SK-N-SH (cell line): ENCODE data around the gene RALY. TPM values are rescaled to one million over a fixed set of nuclear protein-coding genes. Genes with fewer than 3 reads are reported as not detected.

ENCODE experiments used
- CTCF ChIA-PET: fragments of 300-600, 350-600 bp; formaldehyde crosslinking; extraction: SDS; loops from one replicate; lab custom pipeline; 2021; lab: Yijun Ruan, JAX
- POLR2A ChIA-PET: fragments of 350-600 bp; sonication (Branson Sonifier 250); formaldehyde crosslinking; extraction: SDS; loops from one replicate; lab custom pipeline; 2020; ENCODE audit warnings: antibody characterized with exemption, inconsistent platforms; lab: Yijun Ruan, JAX
- DNase-seq: peaks from one replicate; pipeline ENCODE4 v3.0.0; 2012
- H2AFZ ChIP-seq: fragments of 200-600 bp; sonication (generic); 2 replicates; pipeline ENCODE4 v1.8.1; 2016; ENCODE audit warnings: antibody characterized with exemption, mild to moderate bottlenecking, low read depth
- H3F3A ChIP-seq: fragments of 200-600 bp; sonication (generic); replicated peaks from 2 replicates; pipeline ENCODE3; 2016; ENCODE audit warnings: antibody characterized with exemption, mild to moderate bottlenecking; ENCODE audit not compliant: insufficient read depth
- H3K27ac ChIP-seq, 2 experiments: fragments of 200-500 bp in 1 of 2; fragments of 200-600 bp in 1 of 2; sonication (Bioruptor generic) in 1 of 2; sonication (generic), shearing (Covaris generic) in 1 of 2; 2 replicates each; pipeline versions ENCODE4 v1.5.1 to v1.6.1; 2014 to 2016; ENCODE audit warnings: low read depth in 2 of 2, inconsistent platforms in 1 of 2, low read length in 1 of 2, mild to moderate bottlenecking in 1 of 2, mixed read lengths in 1 of 2
- H3K27me3 ChIP-seq: fragments of 200-600 bp; sonication (generic), shearing (Covaris generic); 2 replicates; pipeline ENCODE4 v1.6.1; 2016; ENCODE audit warnings: mixed run types; ENCODE audit not compliant: insufficient read depth
- H3K36me3 ChIP-seq, 2 experiments: fragments of 200-500 bp in 1 of 2; fragments of 200-600 bp in 1 of 2; sonication (Bioruptor generic) in 1 of 2; sonication (generic) in 1 of 2; replicated peaks in 1 of 2; 2 replicates each; pipeline versions ENCODE3 to v1.5.1; 2014 to 2016; ENCODE audit warnings: low read length in 1 of 2, mild to moderate bottlenecking in 1 of 2; ENCODE audit not compliant: insufficient read depth in 2 of 2, control insufficient read depth in 1 of 2
- H3K4me1 ChIP-seq, 2 experiments: fragments of 200-500 bp in 1 of 2; fragments of 200-600 bp in 1 of 2; sonication (Bioruptor generic) in 1 of 2; sonication (generic), shearing (Covaris generic) in 1 of 2; 2 replicates each; pipeline versions ENCODE4 v1.5.1 to v1.6.1; 2014 to 2016; ENCODE audit warnings: low read depth in 1 of 2, low read length in 1 of 2, mixed run types in 1 of 2; ENCODE audit not compliant: insufficient read depth in 2 of 2, control insufficient read depth in 1 of 2
- H3K4me2 ChIP-seq: fragments of 200-600 bp; sonication (generic), shearing (Covaris generic); 2 replicates; pipeline ENCODE4 v1.6.1; 2017; ENCODE audit warnings: mixed run types
- H3K4me3 ChIP-seq, 2 experiments: fragments of 200-500 bp in 1 of 2; fragments of 200-600 bp in 1 of 2; sonication (Bioruptor generic) in 1 of 2; sonication (generic), shearing (Covaris generic) in 1 of 2; 2 replicates each; pipeline versions ENCODE4 v1.5.1 to v1.8.1; 2014 to 2016; ENCODE audit warnings: low read depth in 2 of 2, inconsistent platforms in 1 of 2, low read length in 1 of 2, mild to moderate bottlenecking in 1 of 2, mixed read lengths in 1 of 2, moderate library complexity in 1 of 2
- H3K79me2 ChIP-seq: fragments of 200-600 bp; sonication (generic); 2 replicates; pipeline ENCODE4 v1.8.1; 2017; ENCODE audit warnings: mild to moderate bottlenecking; ENCODE audit not compliant: insufficient read depth
- H3K9ac ChIP-seq: fragments of 200-600 bp; sonication (generic); 2 replicates; pipeline ENCODE4 v1.6.1; 2017; ENCODE audit warnings: mixed run types
- H3K9me2 ChIP-seq: fragments of 200-600 bp; sonication (generic); 2 replicates; pipeline ENCODE4 v1.6.1; 2017; ENCODE audit warnings: mixed run types
- H3K9me3 ChIP-seq: fragments of 200-600 bp; sonication (generic); 2 replicates; pipeline ENCODE4 v1.6.1; 2017; ENCODE audit warnings: mixed run types, mild to moderate bottlenecking, moderate library complexity
- H4K20me1 ChIP-seq: fragments of 200-600 bp; sonication (generic); 2 replicates; pipeline ENCODE4 v1.6.1; 2017; ENCODE audit warnings: mild to moderate bottlenecking, mixed run types; ENCODE audit not compliant: insufficient read depth
- CHD2 ChIP-seq: fragments of 150-350 bp; IDR thresholded peaks from 2 replicates; pipeline ENCODE4 v1.6.1; 2018; ENCODE audit warnings: low read length; ENCODE audit not compliant: partially characterized antibody
- FOXJ3 ChIP-seq: sonication (generic); formaldehyde crosslinking; IDR thresholded peaks from 2 replicates; pipeline ENCODE4 v1.5.1; 2020; ENCODE audit warnings: mild to moderate bottlenecking, missing genetic modification reagents
- FOXM1 ChIP-seq: IDR thresholded peaks from 2 replicates; pipeline ENCODE4 v1.4.0; 2012; ENCODE audit warnings: low read depth, mild to moderate bottlenecking
- RCOR1 ChIP-seq: fragments of 150-350 bp; IDR thresholded peaks from 2 replicates; pipeline ENCODE4 v1.6.1; 2017; ENCODE audit warnings: antibody characterized with exemption, low read length
- RFX5 ChIP-seq: IDR thresholded peaks from 2 replicates; pipeline ENCODE4 v1.6.1; 2012; ENCODE audit warnings: mild to moderate bottlenecking, improper control_type of control experiment, low read length
- TCF12 ChIP-seq: IDR thresholded peaks from 2 replicates; pipeline ENCODE4 v1.4.0; 2012
- YY1 ChIP-seq: IDR thresholded peaks from 2 replicates; pipeline ENCODE4 v1.4.0; 2012; ENCODE audit warnings: low read depth, mild to moderate bottlenecking
- WGBS: methylation state at CpG from one replicate; pipeline ENCODE4 v1.1.6; 2017; ENCODE audit warnings: low lambda C conversion rate; 5-methylcytosine and 5-hydroxymethylcytosine counted together
- polyA plus RNA-seq, 3 experiments: library from polyadenylated mRNA; depleted of rRNA; stranded (reverse); fragments of >200 nt; gene quantifications; 2 replicates each; pipeline ENCODE4 v1.2.3, GENCODE V29; 2012
- TF ChIP-seq, protein P1 (sequence below): IDR thresholded peaks from 2 replicates; pipeline ENCODE4 v1.6.1; 2012; ENCODE audit warnings: mild to moderate bottlenecking, low read depth, low read length, moderate library complexity
- TF ChIP-seq, protein P2 (sequence below): IDR thresholded peaks from 2 replicates; pipeline ENCODE4 v1.4.0; 2012; ENCODE audit warnings: low read depth, borderline replicate concordance
- TF ChIP-seq, protein P3 (sequence below): IDR thresholded peaks from 2 replicates; pipeline ENCODE4; 2012
- TF ChIP-seq, protein P4 (sequence below): fragments of 200-600 bp; sonication (generic); IDR thresholded peaks from 2 replicates; pipeline ENCODE4 v1.6.1; 2017; ENCODE audit warnings: antibody characterized with exemption, mild to moderate bottlenecking, moderate library complexity

Gene RALY
- polyA plus RNA-seq, 1 of the 3 experiments (the other 2 are of a cell fraction) = 130 TPM

DNA sequence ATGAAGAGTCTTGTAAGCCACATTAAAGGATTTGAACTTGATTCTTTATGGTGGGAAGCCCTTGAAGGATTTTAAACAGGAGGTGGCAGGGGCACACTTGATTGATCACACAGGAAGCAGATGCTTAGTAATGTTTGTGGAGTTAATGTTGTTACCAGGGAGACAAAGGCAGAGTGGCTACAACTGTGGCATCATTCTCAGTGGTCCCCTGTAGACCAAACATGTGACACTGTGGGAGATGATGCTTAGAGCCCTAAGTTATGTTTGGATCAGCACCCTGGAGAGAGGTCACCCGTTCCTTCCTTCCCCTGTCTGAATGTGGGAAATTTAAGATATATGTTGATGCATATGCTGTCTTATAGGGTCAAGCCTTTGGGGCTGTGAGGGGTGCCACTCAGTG is 65.1 kb downstream of the RALY start:
- no peak overlapping the region for H3K9ac ChIP-seq
- CTCF ChIA-PET = interaction anchor here (2.3 to 3.3 kb wide), 2 partner anchors 11 to 196 kb away, joined by 12 to 13 read pairs; no protein-coding TSS in a partner anchor
- H3K79me2 ChIP-seq = peaks cover 97% of the 10 kb centered on the region
- POLR2A ChIA-PET = no interaction called here
- H3K4me3 ChIP-seq = no peak overlapping the region
- H3K27ac ChIP-seq = peak overlapping the region in 1 of 2 experiments; percentile 86; a peak in 1 of 4 replicates
- TF ChIP-seq, protein P1, sequence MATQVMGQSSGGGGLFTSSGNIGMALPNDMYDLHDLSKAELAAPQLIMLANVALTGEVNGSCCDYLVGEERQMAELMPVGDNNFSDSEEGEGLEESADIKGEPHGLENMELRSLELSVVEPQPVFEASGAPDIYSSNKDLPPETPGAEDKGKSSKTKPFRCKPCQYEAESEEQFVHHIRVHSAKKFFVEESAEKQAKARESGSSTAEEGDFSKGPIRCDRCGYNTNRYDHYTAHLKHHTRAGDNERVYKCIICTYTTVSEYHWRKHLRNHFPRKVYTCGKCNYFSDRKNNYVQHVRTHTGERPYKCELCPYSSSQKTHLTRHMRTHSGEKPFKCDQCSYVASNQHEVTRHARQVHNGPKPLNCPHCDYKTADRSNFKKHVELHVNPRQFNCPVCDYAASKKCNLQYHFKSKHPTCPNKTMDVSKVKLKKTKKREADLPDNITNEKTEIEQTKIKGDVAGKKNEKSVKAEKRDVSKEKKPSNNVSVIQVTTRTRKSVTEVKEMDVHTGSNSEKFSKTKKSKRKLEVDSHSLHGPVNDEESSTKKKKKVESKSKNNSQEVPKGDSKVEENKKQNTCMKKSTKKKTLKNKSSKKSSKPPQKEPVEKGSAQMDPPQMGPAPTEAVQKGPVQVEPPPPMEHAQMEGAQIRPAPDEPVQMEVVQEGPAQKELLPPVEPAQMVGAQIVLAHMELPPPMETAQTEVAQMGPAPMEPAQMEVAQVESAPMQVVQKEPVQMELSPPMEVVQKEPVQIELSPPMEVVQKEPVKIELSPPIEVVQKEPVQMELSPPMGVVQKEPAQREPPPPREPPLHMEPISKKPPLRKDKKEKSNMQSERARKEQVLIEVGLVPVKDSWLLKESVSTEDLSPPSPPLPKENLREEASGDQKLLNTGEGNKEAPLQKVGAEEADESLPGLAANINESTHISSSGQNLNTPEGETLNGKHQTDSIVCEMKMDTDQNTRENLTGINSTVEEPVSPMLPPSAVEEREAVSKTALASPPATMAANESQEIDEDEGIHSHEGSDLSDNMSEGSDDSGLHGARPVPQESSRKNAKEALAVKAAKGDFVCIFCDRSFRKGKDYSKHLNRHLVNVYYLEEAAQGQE = peak; percentile 91
- TF ChIP-seq, protein P2, sequence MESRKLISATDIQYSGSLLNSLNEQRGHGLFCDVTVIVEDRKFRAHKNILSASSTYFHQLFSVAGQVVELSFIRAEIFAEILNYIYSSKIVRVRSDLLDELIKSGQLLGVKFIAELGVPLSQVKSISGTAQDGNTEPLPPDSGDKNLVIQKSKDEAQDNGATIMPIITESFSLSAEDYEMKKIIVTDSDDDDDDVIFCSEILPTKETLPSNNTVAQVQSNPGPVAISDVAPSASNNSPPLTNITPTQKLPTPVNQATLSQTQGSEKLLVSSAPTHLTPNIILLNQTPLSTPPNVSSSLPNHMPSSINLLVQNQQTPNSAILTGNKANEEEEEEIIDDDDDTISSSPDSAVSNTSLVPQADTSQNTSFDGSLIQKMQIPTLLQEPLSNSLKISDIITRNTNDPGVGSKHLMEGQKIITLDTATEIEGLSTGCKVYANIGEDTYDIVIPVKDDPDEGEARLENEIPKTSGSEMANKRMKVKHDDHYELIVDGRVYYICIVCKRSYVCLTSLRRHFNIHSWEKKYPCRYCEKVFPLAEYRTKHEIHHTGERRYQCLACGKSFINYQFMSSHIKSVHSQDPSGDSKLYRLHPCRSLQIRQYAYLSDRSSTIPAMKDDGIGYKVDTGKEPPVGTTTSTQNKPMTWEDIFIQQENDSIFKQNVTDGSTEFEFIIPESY = no peak
- no peak for TF ChIP-seq CHD2
- TF ChIP-seq, protein P3, sequence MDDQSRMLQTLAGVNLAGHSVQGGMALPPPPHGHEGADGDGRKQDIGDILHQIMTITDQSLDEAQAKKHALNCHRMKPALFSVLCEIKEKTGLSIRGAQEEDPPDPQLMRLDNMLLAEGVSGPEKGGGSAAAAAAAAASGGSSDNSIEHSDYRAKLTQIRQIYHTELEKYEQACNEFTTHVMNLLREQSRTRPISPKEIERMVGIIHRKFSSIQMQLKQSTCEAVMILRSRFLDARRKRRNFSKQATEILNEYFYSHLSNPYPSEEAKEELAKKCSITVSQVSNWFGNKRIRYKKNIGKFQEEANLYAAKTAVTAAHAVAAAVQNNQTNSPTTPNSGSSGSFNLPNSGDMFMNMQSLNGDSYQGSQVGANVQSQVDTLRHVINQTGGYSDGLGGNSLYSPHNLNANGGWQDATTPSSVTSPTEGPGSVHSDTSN = no peak
- TF ChIP-seq, all 33 proteins: peak for 1
- Histone ChIP-seq H2AFZ (no peak overlapping the region), H4K20me1 (peaks cover 99% of the 10 kb centered on the region), H3K9me2 (no peaks in the 10 kb centered on the region), H3K4me1 (peaks cover 0 to 49% of the 10 kb centered on the region in 2 experiments; a peak in 2 of 4 replicates), H3K27me3 (no peaks in the 10 kb centered on the region), H3F3A (no peaks in the 10 kb centered on the region), H3K9me3 (no peaks in the 10 kb centered on the region), H3K4me2 (no peak overlapping the region), H3K36me3 (peaks cover 3 to 5% of the 10 kb centered on the region in 2 experiments)
- WGBS = 100% methylated on average over 1 of the region's 1 CpG
- no peak for DNase-seq

DNA sequence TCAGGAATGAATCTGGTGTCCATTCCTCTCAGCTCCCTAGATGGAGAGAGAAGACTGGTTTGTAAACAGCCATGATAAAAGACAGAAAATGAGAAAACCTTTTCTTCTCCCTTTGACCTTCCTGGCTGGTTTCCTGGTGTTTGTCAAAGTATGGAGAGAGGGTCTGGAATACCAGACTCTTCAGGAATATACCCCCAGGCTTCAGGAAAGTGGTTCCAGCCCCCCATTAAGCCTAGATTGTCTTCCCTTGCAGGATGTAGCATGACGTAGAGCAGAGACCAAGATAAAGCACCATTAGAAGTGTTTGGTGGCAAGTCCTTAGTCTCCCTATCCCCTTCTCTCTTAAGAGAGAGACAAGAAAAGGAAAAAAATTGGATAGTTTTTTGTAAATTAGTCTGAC is 67.3 kb downstream of the RALY start:
- no peaks in the 10 kb centered on the region for H3K27me3 ChIP-seq
- peaks cover 0 to 59% of the 10 kb centered on the region in 2 experiments; a peak in 2 of 4 replicates for H3K4me1 ChIP-seq
- peak; percentile 63 for DNase-seq
- H3K4me3 ChIP-seq = no peak overlapping the region
- no peak overlapping the region for H3K9ac ChIP-seq
- peaks cover 4% of the 10 kb centered on the region for H3F3A ChIP-seq
- POLR2A ChIA-PET = interaction anchor here (1.3 to 1.7 kb wide), 2 partner anchors 51 to 67 kb away, joined by 3 to 4 read pairs; partner anchors contain the start of genes EIF2S2 and RALY
- H3K4me2 ChIP-seq = no peak overlapping the region
- no peaks in the 10 kb centered on the region for H3K9me3 ChIP-seq
- peaks cover 88% of the 10 kb centered on the region for H3K79me2 ChIP-seq
- peaks cover 97% of the 10 kb centered on the region for H4K20me1 ChIP-seq
- H2AFZ ChIP-seq = no peak overlapping the region
- WGBS = 83% methylated on average over 1 of the region's 1 CpG
- no peaks in the 10 kb centered on the region for H3K9me2 ChIP-seq
- peaks cover 3 to 5% of the 10 kb centered on the region in 2 experiments for H3K36me3 ChIP-seq
- H3K27ac ChIP-seq = peak overlapping the region in 1 of 2 experiments; percentile 86; a peak in 2 of 4 replicates
- CTCF ChIA-PET = interaction anchor here (1.1 to 2.3 kb wide), 3 partner anchors 9 to 269 kb away, joined by 3 to 12 read pairs (median 4); no protein-coding TSS in a partner anchor
- no peak for TF ChIP-seq FOXM1
- TF ChIP-seq YY1 = no peak
- peak; percentile 20; the same call in 1 of the 2 replicates for TF ChIP-seq TCF12
- TF ChIP-seq, protein P4, sequence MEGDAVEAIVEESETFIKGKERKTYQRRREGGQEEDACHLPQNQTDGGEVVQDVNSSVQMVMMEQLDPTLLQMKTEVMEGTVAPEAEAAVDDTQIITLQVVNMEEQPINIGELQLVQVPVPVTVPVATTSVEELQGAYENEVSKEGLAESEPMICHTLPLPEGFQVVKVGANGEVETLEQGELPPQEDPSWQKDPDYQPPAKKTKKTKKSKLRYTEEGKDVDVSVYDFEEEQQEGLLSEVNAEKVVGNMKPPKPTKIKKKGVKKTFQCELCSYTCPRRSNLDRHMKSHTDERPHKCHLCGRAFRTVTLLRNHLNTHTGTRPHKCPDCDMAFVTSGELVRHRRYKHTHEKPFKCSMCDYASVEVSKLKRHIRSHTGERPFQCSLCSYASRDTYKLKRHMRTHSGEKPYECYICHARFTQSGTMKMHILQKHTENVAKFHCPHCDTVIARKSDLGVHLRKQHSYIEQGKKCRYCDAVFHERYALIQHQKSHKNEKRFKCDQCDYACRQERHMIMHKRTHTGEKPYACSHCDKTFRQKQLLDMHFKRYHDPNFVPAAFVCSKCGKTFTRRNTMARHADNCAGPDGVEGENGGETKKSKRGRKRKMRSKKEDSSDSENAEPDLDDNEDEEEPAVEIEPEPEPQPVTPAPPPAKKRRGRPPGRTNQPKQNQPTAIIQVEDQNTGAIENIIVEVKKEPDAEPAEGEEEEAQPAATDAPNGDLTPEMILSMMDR = no peak
- TF ChIP-seq, protein P1 = no peak
- TF ChIP-seq FOXJ3 (CRISPR knock-in tag) = peak; percentile 45; the same call in 1 of the 2 replicates
- TF ChIP-seq RCOR1 = peak; percentile 40; the same call in 1 of the 2 replicates
- TF ChIP-seq RFX5 = no peak
